Bone marrow (tissue), 2 donors: Measurements from ENCODE around the gene MRPL23.

Experiments used
- DNase-seq, 2 donors: peaks; one replicate each; lab custom pipeline; 2025; lab: John Stamatoyannopoulos, UW

The MRPL23 gene

GRCh38 chr11:1990872-1991578 lies 43.9 kb downstream of the MRPL23 start:
- no peak for DNase-seq

GRCh38 chr11:1992111-1992510 lies 45.0 kb downstream of the MRPL23 start:
- DNase-seq: no peak

GRCh38 chr11:1994121-1994520 lies 47.0 kb downstream of the MRPL23 start:
- DNase-seq: no peak

GRCh38 chr11:1997755-1998154 lies 50.6 kb downstream of the MRPL23 start, which contains the start of gene H19:
Gene H19, minus strand, starts transcription at chr11:1997842.
- DNase-seq: no peak

- DNase-seq: no peak
Measured at GRCh38 chr11:1998290-1998689, 51.2 kb downstream of the MRPL23 start.

- DNase-seq: no peak
Measured at GRCh38 chr11:1998861-1999260, 51.7 kb downstream of the MRPL23 start.

GRCh38 chr11:2002042-2002776 lies 55.1 kb downstream of the MRPL23 start:
- DNase-seq: no peak

GRCh38 chr11:2002807-2003206 lies 55.7 kb downstream of the MRPL23 start:
- DNase-seq: no peak

- no peak for DNase-seq
Measured at GRCh38 chr11:2004466-2004865, 57.3 kb downstream of the MRPL23 start.
